NB4 (cell line): ENCODE measurements around the gene SYCP3.

Experiments
- MYC ChIP-seq: IDR thresholded peaks from 2 replicates; pipeline ENCODE4 v1.6.1; 2011; ENCODE audit warnings: low read depth, low read length
- TF ChIP-seq, protein P1 (sequence below): IDR thresholded peaks from one replicate; pipeline ENCODE4 v1.5.1; 2012; ENCODE audit warnings: low read depth, low read length

DNA sequence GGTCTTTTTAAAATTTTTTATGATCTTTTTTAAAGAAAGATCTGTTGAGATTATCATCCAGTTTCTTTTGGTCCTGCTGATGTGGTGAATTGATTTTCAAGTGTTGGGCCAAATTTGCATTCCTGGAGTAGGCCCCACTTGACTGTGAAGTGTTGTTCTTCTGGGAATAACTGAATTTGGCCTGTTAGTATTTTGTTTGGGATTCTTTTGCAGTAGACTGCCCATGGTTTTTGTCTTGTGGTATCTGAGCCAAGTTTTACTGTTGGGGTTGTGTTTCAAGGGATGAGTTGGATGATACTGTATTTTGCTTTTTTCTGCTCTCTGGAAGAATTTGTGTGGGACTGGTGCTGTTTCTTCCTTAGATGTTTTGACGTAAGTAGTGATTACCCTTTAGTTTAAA lies 4.0 kb upstream of the SYCP3 start:
- TF ChIP-seq, protein P1, sequence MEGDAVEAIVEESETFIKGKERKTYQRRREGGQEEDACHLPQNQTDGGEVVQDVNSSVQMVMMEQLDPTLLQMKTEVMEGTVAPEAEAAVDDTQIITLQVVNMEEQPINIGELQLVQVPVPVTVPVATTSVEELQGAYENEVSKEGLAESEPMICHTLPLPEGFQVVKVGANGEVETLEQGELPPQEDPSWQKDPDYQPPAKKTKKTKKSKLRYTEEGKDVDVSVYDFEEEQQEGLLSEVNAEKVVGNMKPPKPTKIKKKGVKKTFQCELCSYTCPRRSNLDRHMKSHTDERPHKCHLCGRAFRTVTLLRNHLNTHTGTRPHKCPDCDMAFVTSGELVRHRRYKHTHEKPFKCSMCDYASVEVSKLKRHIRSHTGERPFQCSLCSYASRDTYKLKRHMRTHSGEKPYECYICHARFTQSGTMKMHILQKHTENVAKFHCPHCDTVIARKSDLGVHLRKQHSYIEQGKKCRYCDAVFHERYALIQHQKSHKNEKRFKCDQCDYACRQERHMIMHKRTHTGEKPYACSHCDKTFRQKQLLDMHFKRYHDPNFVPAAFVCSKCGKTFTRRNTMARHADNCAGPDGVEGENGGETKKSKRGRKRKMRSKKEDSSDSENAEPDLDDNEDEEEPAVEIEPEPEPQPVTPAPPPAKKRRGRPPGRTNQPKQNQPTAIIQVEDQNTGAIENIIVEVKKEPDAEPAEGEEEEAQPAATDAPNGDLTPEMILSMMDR = no peak
- no peak for TF ChIP-seq MYC
